ENCODE measurements around the gene YWHAH.
A peak's percentile ranks its signal among the peaks of the same experiment; 100 is the strongest.
"Not testable (repeated sequence)": the region's sequence is repeated elsewhere in the genome, so short reads cannot be mapped to it uniquely, and the experiment has no call there.

YWHAH gene

GRCh38 chr22:31973739-31974138 is 29.4 kb downstream of the YWHAH start:
- no peaks in the 10 kb centered on the region for H3K9me3 ChIP-seq (ENCODE audit: control insufficient read depth in 2 of 2, low read length in 2 of 2)
- H3K4me1 ChIP-seq (ENCODE audit: control insufficient read depth in 2 of 2, insufficient read depth in 2 of 2, low read length in 2 of 2) = peaks cover 17 to 34% of the 10 kb centered on the region in 2 donors
- peak overlapping the region in 1 of 2 donors; percentile 23 for H3K9ac ChIP-seq (ENCODE audit: low read depth in 1 of 2, low read length in 2 of 2)
- peak overlapping the region; percentile 26 to 50 for H3K4me3 ChIP-seq (ENCODE audit: low read length in 2 of 2)
- no peaks in the 10 kb centered on the region for H3K36me3 ChIP-seq (ENCODE audit: control insufficient read depth in 2 of 2, insufficient read depth in 2 of 2, low read length in 2 of 2)
- H3K27ac ChIP-seq (ENCODE audit: low read depth in 2 of 2, low read length in 2 of 2) = peak overlapping the region; percentile 61 to 64
- no peaks in the 10 kb centered on the region for H3K27me3 ChIP-seq (ENCODE audit: control insufficient read depth in 2 of 2, insufficient read depth in 2 of 2, low read length in 2 of 2)

DNA sequence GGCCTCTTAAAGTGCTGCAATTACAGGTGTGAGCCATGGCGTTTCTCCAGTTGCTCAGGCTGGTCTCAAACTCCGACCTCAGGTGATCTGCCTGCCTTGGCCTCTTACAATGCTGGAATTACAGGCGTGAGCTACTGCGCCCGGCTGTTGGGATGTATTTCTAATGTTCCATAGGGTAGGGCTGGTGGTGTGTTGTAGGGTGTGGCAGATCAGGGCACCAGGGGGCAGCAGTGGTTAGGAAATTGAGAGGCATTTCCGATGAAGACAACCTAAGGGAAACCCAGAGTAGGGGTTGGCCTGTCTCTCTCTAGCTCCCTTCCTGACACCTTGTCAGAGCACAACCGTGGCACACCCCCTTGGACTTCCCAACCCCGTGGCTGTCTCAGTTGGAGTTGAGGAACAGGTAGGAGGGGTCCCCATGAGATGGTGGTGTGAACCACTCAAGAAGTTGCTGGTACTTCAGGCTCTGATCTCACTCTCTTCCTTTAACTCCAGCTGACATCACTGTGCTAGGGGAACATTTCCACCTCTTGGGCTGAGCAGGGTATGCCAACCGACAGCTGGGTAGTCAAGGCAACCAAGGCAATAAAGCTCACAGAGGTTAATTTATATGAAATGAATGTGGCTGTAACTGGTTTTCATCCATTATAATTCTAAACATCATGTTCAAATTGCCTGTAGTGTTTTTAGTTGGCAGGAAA is 33.0 kb downstream of the YWHAH start:
- Histone ChIP-seq H3K27ac (ENCODE audit: low read depth in 2 of 2, low read length in 2 of 2) (peak overlapping the region in 1 of 2 donors; percentile 6), H3K4me1 (ENCODE audit: control insufficient read depth in 2 of 2, insufficient read depth in 2 of 2, low read length in 2 of 2) (peaks cover 8 to 14% of the 10 kb centered on the region in 2 donors), H3K27me3 (ENCODE audit: control insufficient read depth in 2 of 2, insufficient read depth in 2 of 2, low read length in 2 of 2) (no peaks in the 10 kb centered on the region), H3K36me3 (ENCODE audit: control insufficient read depth in 2 of 2, insufficient read depth in 2 of 2, low read length in 2 of 2) (no peaks in the 10 kb centered on the region), H3K9me3 (ENCODE audit: control insufficient read depth in 2 of 2, low read length in 2 of 2) (no peaks in the 10 kb centered on the region), H3K4me3 (ENCODE audit: low read length in 2 of 2) (no peak overlapping the region), H3K9ac (ENCODE audit: low read depth in 1 of 2, low read length in 2 of 2) (no peak overlapping the region)

DNA sequence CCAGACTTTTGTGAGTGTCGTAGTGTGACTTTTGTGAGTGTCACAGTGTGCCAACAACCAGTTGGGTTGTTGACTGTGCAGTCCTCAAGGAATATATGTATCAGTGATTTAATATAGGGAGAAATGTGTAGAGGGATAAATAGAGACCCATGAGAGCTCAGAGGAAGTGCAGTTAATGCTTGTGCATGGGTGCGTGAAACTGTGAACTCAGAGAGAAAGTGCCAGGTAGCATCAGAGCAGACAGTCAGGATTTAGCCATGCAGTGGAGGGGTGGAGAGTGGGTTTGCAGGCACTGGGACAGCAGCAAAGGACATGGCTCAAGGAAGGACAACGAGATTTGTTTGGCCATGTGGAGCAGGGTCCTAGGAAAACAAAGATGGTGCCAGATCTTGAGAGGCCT is 33.6 kb downstream of the YWHAH start:
- Histone ChIP-seq H3K9me3 (ENCODE audit: control insufficient read depth in 2 of 2, low read length in 2 of 2) (no peaks in the 10 kb centered on the region), H3K27me3 (ENCODE audit: control insufficient read depth in 2 of 2, insufficient read depth in 2 of 2, low read length in 2 of 2) (no peaks in the 10 kb centered on the region), H3K4me1 (ENCODE audit: control insufficient read depth in 2 of 2, insufficient read depth in 2 of 2, low read length in 2 of 2) (peaks cover 4 to 13% of the 10 kb centered on the region in 2 donors), H3K27ac (ENCODE audit: low read depth in 2 of 2, low read length in 2 of 2) (no peak overlapping the region), H3K36me3 (ENCODE audit: control insufficient read depth in 2 of 2, insufficient read depth in 2 of 2, low read length in 2 of 2) (no peaks in the 10 kb centered on the region), H3K9ac (ENCODE audit: low read depth in 1 of 2, low read length in 2 of 2) (no peak overlapping the region), H3K4me3 (ENCODE audit: low read length in 2 of 2) (no peak overlapping the region)

DNA sequence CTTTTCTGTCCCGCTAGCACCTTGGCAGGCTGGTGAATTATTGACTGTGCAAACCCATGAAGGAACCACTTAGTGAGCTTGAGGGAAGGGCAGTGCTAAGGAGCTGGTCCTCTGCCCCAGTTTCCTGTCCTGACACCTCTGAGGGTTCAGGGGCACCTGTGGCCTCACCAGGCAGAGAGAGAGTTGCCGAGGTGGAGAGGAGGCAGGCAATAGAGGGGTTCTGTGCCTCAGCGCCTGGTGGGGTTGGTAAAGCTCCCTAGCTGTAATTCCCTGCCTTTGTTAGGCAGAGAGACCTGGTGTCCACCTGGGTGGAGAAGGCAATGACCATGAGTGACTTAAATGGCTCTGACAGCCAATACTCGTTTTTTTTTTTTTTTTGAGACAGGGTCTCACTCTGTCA is 36.3 kb downstream of the YWHAH start:
- H3K4me1 ChIP-seq (ENCODE audit: control insufficient read depth in 2 of 2, insufficient read depth in 2 of 2, low read length in 2 of 2) = peaks cover 0 to 3% of the 10 kb centered on the region in 2 donors
- no peaks in the 10 kb centered on the region for H3K9me3 ChIP-seq (ENCODE audit: control insufficient read depth in 2 of 2, low read length in 2 of 2)
- no peak overlapping the region for H3K9ac ChIP-seq (ENCODE audit: low read depth in 1 of 2, low read length in 2 of 2)
- no peaks in the 10 kb centered on the region for H3K27me3 ChIP-seq (ENCODE audit: control insufficient read depth in 2 of 2, insufficient read depth in 2 of 2, low read length in 2 of 2)
- H3K4me3 ChIP-seq (ENCODE audit: low read length in 2 of 2) = no peak overlapping the region
- no peak overlapping the region for H3K27ac ChIP-seq (ENCODE audit: low read depth in 2 of 2, low read length in 2 of 2)
- no peaks in the 10 kb centered on the region for H3K36me3 ChIP-seq (ENCODE audit: control insufficient read depth in 2 of 2, insufficient read depth in 2 of 2, low read length in 2 of 2)

- H3K27ac ChIP-seq (ENCODE audit: low read depth in 2 of 2, low read length in 2 of 2); H3K4me3 ChIP-seq (ENCODE audit: low read length in 2 of 2); H3K36me3 ChIP-seq (ENCODE audit: control insufficient read depth in 2 of 2, insufficient read depth in 2 of 2, low read length in 2 of 2); H3K9me3 ChIP-seq (ENCODE audit: control insufficient read depth in 2 of 2, low read length in 2 of 2); H3K4me1 ChIP-seq (ENCODE audit: control insufficient read depth in 2 of 2, insufficient read depth in 2 of 2, low read length in 2 of 2); H3K9ac ChIP-seq (ENCODE audit: low read depth in 1 of 2, low read length in 2 of 2); H3K27me3 ChIP-seq (ENCODE audit: control insufficient read depth in 2 of 2, insufficient read depth in 2 of 2, low read length in 2 of 2): not testable (repeated sequence)
Observed at GRCh38 chr22:31981976-31982375, 37.6 kb downstream of the YWHAH start.

DNA sequence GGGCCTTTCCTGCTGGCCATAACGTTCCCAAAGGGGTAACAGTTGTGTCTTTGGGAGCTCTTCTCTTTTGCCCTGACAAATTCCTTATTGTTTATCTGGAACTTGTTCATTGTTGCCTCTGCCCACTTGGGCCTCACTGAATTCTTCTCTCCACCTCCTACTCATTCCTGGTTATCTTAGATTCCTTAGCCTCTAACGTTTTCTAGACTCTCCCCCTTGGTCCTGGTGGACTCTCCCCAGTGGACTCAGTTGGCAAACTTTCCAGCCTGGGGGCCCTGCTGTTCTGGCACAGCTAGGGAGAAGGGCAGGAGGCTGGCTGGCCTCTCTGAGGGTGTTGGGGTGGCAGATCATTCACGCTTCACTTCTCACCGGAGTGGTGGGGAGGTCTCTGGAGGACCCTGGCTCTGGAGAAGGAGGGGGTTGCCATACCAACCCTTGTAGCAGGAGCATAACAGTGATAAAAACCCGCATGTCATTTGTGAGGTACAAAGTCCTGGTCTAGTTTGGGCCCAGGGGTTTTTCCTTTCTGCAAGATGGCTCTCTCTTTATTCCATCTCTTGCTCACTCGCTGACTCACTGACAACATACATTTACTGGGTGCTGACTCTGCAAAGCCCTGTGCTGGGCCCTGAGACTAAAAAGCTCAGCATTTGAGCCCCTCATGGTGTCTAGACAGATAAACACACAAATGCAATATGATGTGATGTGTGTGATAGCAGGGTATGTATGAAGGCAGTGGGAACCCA is 39.7 kb downstream of the YWHAH start:
- no peak overlapping the region for H3K4me3 ChIP-seq (ENCODE audit: low read length in 2 of 2)
- H3K27me3 ChIP-seq (ENCODE audit: control insufficient read depth in 2 of 2, insufficient read depth in 2 of 2, low read length in 2 of 2) = no peaks in the 10 kb centered on the region
- H3K9ac ChIP-seq (ENCODE audit: low read depth in 1 of 2, low read length in 2 of 2) = no peak overlapping the region
- H3K9me3 ChIP-seq (ENCODE audit: control insufficient read depth in 2 of 2, low read length in 2 of 2) = no peaks in the 10 kb centered on the region
- H3K36me3 ChIP-seq (ENCODE audit: control insufficient read depth in 2 of 2, insufficient read depth in 2 of 2, low read length in 2 of 2) = no peaks in the 10 kb centered on the region
- H3K4me1 ChIP-seq (ENCODE audit: control insufficient read depth in 2 of 2, insufficient read depth in 2 of 2, low read length in 2 of 2) = no peaks in the 10 kb centered on the region
- H3K27ac ChIP-seq (ENCODE audit: low read depth in 2 of 2, low read length in 2 of 2) = no peak overlapping the region

DNA sequence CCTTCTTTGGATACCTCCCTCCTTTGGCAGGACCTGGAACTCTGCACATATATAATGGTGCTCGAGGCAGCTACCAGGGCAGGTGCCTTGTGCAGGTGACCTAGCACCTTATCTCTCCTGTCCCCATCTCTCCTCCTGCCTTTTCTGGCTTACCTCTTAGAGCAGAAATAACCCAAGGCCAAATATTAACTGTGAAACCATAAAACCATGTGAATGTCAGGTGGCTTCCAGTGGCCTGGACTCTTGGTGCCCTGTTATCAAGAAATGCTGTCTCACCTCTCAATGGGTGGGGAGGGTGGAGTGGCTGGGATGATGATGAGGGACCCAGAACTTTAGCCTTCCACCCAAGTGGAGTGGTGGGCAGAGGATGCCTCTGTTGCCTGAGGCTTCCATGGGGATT is 42.9 kb downstream of the YWHAH start:
- Histone ChIP-seq H3K27me3 (ENCODE audit: control insufficient read depth in 2 of 2, insufficient read depth in 2 of 2, low read length in 2 of 2) (no peaks in the 10 kb centered on the region), H3K36me3 (ENCODE audit: control insufficient read depth in 2 of 2, insufficient read depth in 2 of 2, low read length in 2 of 2) (no peaks in the 10 kb centered on the region), H3K4me1 (ENCODE audit: control insufficient read depth in 2 of 2, insufficient read depth in 2 of 2, low read length in 2 of 2) (no peaks in the 10 kb centered on the region), H3K4me3 (ENCODE audit: low read length in 2 of 2) (no peak overlapping the region), H3K9me3 (ENCODE audit: control insufficient read depth in 2 of 2, low read length in 2 of 2) (no peaks in the 10 kb centered on the region), H3K9ac (ENCODE audit: low read depth in 1 of 2, low read length in 2 of 2) (no peak overlapping the region), H3K27ac (ENCODE audit: low read depth in 2 of 2, low read length in 2 of 2) (no peak overlapping the region)

GRCh38 chr22:31991102-31991839 is 46.9 kb downstream of the YWHAH start:
- no peaks in the 10 kb centered on the region for H3K9me3 ChIP-seq (ENCODE audit: control insufficient read depth in 2 of 2, low read length in 2 of 2)
- no peaks in the 10 kb centered on the region for H3K4me1 ChIP-seq (ENCODE audit: control insufficient read depth in 2 of 2, insufficient read depth in 2 of 2, low read length in 2 of 2)

DNA sequence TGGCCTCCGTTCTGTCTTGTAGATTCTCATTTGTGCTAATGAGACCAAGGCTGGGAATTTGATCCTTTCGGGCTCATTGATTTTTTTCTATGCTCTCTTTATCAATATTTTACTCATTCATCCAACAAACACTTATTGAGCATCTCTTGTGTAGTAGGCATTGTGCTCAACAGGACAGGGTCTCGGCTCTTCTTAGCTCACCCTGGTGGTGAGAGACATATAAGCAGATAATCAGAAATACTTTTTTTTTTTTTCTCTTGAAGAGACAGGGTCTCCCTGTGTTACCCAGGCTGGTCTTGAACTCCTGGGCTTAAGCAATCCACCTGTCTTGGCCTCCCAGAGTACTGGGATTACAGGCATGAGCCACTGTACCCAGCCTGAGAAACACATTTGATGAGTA is 50.7 kb downstream of the YWHAH start:
- Histone ChIP-seq H3K27me3 (ENCODE audit: control insufficient read depth in 2 of 2, insufficient read depth in 2 of 2, low read length in 2 of 2) (no peaks in the 10 kb centered on the region), H3K27ac (ENCODE audit: low read depth in 2 of 2, low read length in 2 of 2) (no peak overlapping the region), H3K9me3 (ENCODE audit: control insufficient read depth in 2 of 2, low read length in 2 of 2) (no peaks in the 10 kb centered on the region), H3K9ac (ENCODE audit: low read depth in 1 of 2, low read length in 2 of 2) (no peak overlapping the region), H3K4me1 (ENCODE audit: control insufficient read depth in 2 of 2, insufficient read depth in 2 of 2, low read length in 2 of 2) (no peaks in the 10 kb centered on the region), H3K4me3 (ENCODE audit: low read length in 2 of 2) (no peak overlapping the region), H3K36me3 (ENCODE audit: control insufficient read depth in 2 of 2, insufficient read depth in 2 of 2, low read length in 2 of 2) (no peaks in the 10 kb centered on the region)

More at GRCh38 chr22:31991102-31991839, 46.9 kb downstream of the YWHAH start:
- Histone ChIP-seq H3K27ac (ENCODE audit: low read depth in 2 of 2, low read length in 2 of 2) (no peak overlapping the region), H3K27me3 (ENCODE audit: control insufficient read depth in 2 of 2, insufficient read depth in 2 of 2, low read length in 2 of 2) (no peaks in the 10 kb centered on the region), H3K9ac (ENCODE audit: low read depth in 1 of 2, low read length in 2 of 2) (no peak overlapping the region), H3K36me3 (ENCODE audit: control insufficient read depth in 2 of 2, insufficient read depth in 2 of 2, low read length in 2 of 2) (no peaks in the 10 kb centered on the region), H3K4me3 (ENCODE audit: low read length in 2 of 2) (no peak overlapping the region)

DNA sequence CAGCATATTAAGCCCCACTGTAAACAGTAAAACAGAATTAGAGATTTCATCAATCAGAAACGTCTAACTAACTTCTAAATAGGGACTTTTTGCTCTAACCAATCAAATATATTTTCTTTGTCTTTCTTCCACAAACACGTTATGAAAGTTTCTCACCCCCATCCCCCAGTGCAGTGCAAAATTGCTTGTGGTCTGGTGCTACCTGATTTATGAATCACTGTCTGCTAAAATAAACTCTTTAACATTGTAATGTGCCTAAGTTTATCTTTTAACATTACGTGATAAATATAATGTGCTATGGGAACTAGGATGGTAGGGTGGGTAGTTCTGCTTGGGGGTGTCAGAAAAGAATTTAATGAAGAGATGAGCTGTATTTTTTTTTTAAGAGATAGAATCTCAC is 51.5 kb downstream of the YWHAH start:
- Histone ChIP-seq H3K27ac (ENCODE audit: low read depth in 2 of 2, low read length in 2 of 2) (no peak overlapping the region), H3K27me3 (ENCODE audit: control insufficient read depth in 2 of 2, insufficient read depth in 2 of 2, low read length in 2 of 2) (no peaks in the 10 kb centered on the region), H3K4me3 (ENCODE audit: low read length in 2 of 2) (no peak overlapping the region), H3K36me3 (ENCODE audit: control insufficient read depth in 2 of 2, insufficient read depth in 2 of 2, low read length in 2 of 2) (no peaks in the 10 kb centered on the region), H3K9ac (ENCODE audit: low read depth in 1 of 2, low read length in 2 of 2) (no peak overlapping the region), H3K4me1 (ENCODE audit: control insufficient read depth in 2 of 2, insufficient read depth in 2 of 2, low read length in 2 of 2) (no peaks in the 10 kb centered on the region), H3K9me3 (ENCODE audit: control insufficient read depth in 2 of 2, low read length in 2 of 2) (no peaks in the 10 kb centered on the region)
